ENCODE data around the gene HOMEZ. TPM values are rescaled to one million over a fixed set of nuclear protein-coding genes. Genes with fewer than 3 reads are reported as not detected.

The HOMEZ gene
- total and polyA plus RNA-seq, 7 donors = 5.4 to 12.0 (median 6.1) TPM

- no peak for DNase-seq
- no peaks in the 10 kb centered on the region for H3K36me3 ChIP-seq
- no peak overlapping the region for H3K4me3 ChIP-seq
- no peaks in the 10 kb centered on the region for H3K4me1 ChIP-seq
- H3K9me3 ChIP-seq = no peaks in the 10 kb centered on the region
- no peak overlapping the region for H3K27ac ChIP-seq
- TF ChIP-seq EP300 (IDR thresholded peaks at IDR 0.05) (no peak), POLR2A (IDR thresholded peaks at IDR 0.05) (no peak), CTCF (IDR thresholded peaks at IDR 0.05) (no peak), POLR2AphosphoS5 (IDR thresholded peaks at IDR 0.05) (no peak)
- H3K27me3 ChIP-seq = peaks cover 0 to 12% (median 0%) of the 10 kb centered on the region in 3 donors
- intact Hi-C loops (cut with DNase I) = no loop called here
- WGBS, 2 donors = 88 to 90% methylated on average over 5 of the region's 5 CpGs
Observed at GRCh38 chr14:23258256-23258655, 27.7 kb downstream of the HOMEZ start.

DNA sequence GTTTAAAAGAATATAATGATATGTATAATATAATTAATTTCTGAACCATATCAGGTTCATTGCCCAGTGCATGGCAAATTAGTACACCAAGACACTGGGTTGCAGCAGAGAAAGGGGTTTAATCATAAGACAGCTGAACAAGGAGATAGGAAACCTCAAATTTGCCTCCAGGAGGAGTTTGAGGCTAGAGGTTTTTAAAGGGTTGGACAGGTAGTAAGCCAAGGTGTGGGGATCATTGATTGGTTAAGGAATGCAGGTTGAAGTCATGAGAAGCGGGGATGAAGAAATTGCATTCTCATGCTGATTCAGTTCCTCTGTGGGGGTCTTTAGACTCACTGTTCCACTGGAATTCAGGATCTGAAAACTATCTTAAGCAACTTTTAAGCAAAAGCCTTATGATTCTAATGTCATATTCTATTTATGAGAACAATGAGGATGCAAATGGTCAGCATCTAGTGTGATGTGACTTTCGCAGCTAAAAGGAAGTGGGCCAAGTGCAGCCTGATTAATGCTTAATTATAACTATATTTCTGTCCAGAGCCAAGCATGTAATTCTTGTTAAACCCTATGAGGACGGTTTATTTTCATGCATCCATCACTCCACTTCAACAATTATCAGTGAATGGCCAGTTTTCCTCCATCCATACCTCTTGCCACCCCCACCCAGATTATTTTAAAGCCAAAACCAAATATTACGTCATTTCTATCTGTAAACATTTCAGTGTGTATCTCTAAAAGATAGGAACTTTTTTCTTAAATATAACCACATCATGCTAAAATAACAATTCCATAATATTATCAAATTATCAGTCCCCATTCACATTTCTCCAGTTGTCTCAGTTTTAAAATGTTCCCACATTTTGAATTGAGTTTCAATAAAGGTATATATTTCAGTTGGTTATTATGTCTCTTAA, 33.3 kb downstream of the HOMEZ start:
- no peaks in the 10 kb centered on the region for H3K36me3 ChIP-seq
- intact Hi-C loops (cut with DNase I) = no loop called here
- TF ChIP-seq EP300 (IDR thresholded peaks at IDR 0.05) (no peak), POLR2AphosphoS5 (IDR thresholded peaks at IDR 0.05) (no peak), CTCF (IDR thresholded peaks at IDR 0.05) (no peak), POLR2A (IDR thresholded peaks at IDR 0.05) (no peak)
- no peak overlapping the region for H3K4me3 ChIP-seq
- no peaks in the 10 kb centered on the region for H3K4me1 ChIP-seq
- no peak for DNase-seq
- no peaks in the 10 kb centered on the region for H3K27me3 ChIP-seq
- no peak overlapping the region for H3K27ac ChIP-seq
- WGBS, 2 donors = 72 to 82% methylated on average over 4 of the region's 4 CpGs
- no peaks in the 10 kb centered on the region for H3K9me3 ChIP-seq

- Histone ChIP-seq H3K36me3 (no peaks in the 10 kb centered on the region), H3K27me3 (no peaks in the 10 kb centered on the region), H3K27ac (no peak overlapping the region), H3K4me1 (no peaks in the 10 kb centered on the region), H3K9me3 (no peaks in the 10 kb centered on the region), H3K4me3 (no peak overlapping the region)
- WGBS, 2 donors = 57 to 63% methylated on average over 3 of the region's 3 CpGs
- DNase-seq = no peak
- intact Hi-C loops (cut with DNase I) = no loop called here
- TF ChIP-seq EP300 (IDR thresholded peaks at IDR 0.05) (no peak), CTCF (IDR thresholded peaks at IDR 0.05) (no peak), POLR2A (IDR thresholded peaks at IDR 0.05) (no peak), POLR2AphosphoS5 (IDR thresholded peaks at IDR 0.05) (no peak)
Observed at GRCh38 chr14:23252006-23252405, 33.9 kb downstream of the HOMEZ start.

- Histone ChIP-seq H3K27me3 (no peaks in the 10 kb centered on the region), H3K9me3 (no peaks in the 10 kb centered on the region), H3K4me1 (no peaks in the 10 kb centered on the region), H3K4me3 (no peak overlapping the region), H3K36me3 (no peaks in the 10 kb centered on the region), H3K27ac (no peak overlapping the region)
- TF ChIP-seq EP300 (IDR thresholded peaks at IDR 0.05) (no peak), POLR2AphosphoS5 (IDR thresholded peaks at IDR 0.05) (no peak), CTCF (IDR thresholded peaks at IDR 0.05) (no peak), POLR2A (IDR thresholded peaks at IDR 0.05) (no peak)
- intact Hi-C loops (cut with DNase I) = no loop called here
- WGBS, 2 donors = 87 to 89% methylated on average over 6 of the region's 6 CpGs
- DNase-seq = no peak
Observed at GRCh38 chr14:23249824-23250223, 36.1 kb downstream of the HOMEZ start.
